ENCODE results near the gene GLCCI1.

- TF ChIP-seq CTCF (IDR thresholded peaks at IDR 0.05; ENCODE audit: insufficient read depth, low read length, poor library complexity, severe bottlenecking) (no peak), EZH2phosphoT487 (conservative IDR thresholded peaks at IDR 0.05; ENCODE audit: low read length) (no peak)
Observed at GRCh38 chr7:8126601-8127167, 158.1 kb downstream of the GLCCI1 start.
